Measurements from ENCODE around the gene MAMSTR. TPM values are rescaled to one million over a fixed set of nuclear protein-coding genes. Genes with fewer than 3 reads are reported as not detected.

The MAMSTR gene
- total RNA-seq, 1 donor from 2014 or later = 0.57 TPM

DNA sequence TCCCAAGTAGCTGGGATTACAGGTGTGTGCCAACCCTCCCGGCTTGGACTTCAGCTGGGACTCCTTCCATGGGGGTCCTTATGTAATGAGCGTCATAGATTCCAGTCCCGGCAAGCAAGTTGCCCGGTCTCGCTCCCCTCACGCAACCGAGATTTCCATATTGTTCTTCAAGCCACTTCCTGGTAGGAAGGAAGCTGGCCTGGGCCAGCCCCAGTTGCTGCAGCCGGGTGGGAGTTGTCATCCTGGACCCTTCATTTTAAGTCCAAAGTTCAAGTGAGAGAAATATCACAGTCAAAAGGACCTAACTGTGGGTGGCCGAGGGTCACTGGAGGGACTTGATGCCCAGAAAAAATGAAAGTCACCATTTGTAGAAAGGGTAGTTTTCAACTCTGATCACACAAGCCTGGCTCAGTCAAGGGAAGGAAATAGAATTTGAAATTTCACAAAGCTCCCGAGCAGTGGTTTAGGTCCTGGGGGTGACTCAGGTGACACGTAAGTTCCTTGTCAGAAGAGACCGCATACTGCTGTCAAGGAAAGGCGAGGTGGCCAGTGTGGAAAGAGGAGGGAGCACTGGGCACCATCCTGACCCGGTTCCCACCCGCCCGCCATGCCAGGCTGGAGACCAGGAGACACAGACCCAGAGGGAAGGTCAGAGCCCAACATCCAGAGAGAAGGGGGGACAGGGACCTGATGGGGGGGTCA, 41.1 kb upstream of the MAMSTR start:
- Histone ChIP-seq H3K4me3 (ENCODE audit: insufficient read depth, low read depth, low read length) (no peak overlapping the region), H3K79me2 (ENCODE audit: insufficient read depth, low read length) (no peaks in the 10 kb centered on the region), H3K36me3 (ENCODE audit: insufficient read depth, low read length) (no peaks in the 10 kb centered on the region), H3K4me1 (ENCODE audit: insufficient read depth, low read length) (no peaks in the 10 kb centered on the region), H3K27ac (ENCODE audit: low read depth, low read length) (no peak overlapping the region), H2AFZ (ENCODE audit: low read depth, low read length) (no peak overlapping the region), H3K9me3 (ENCODE audit: insufficient read depth, low read depth, low read length) (no peaks in the 10 kb centered on the region), H3K9ac (ENCODE audit: low read length) (no peak overlapping the region), H3K27me3 (ENCODE audit: insufficient read depth, low read length) (peaks cover 29% of the 10 kb centered on the region), H4K20me1 (ENCODE audit: insufficient read depth, low read length) (no peaks in the 10 kb centered on the region), H3K4me2 (ENCODE audit: low read length) (no peak overlapping the region)
- no peaks in the 10 kb centered on the region for H3K4me1 Mint-ChIP-seq (ENCODE audit: low read depth, unreplicated experiment)
- TF ChIP-seq, protein P1, sequence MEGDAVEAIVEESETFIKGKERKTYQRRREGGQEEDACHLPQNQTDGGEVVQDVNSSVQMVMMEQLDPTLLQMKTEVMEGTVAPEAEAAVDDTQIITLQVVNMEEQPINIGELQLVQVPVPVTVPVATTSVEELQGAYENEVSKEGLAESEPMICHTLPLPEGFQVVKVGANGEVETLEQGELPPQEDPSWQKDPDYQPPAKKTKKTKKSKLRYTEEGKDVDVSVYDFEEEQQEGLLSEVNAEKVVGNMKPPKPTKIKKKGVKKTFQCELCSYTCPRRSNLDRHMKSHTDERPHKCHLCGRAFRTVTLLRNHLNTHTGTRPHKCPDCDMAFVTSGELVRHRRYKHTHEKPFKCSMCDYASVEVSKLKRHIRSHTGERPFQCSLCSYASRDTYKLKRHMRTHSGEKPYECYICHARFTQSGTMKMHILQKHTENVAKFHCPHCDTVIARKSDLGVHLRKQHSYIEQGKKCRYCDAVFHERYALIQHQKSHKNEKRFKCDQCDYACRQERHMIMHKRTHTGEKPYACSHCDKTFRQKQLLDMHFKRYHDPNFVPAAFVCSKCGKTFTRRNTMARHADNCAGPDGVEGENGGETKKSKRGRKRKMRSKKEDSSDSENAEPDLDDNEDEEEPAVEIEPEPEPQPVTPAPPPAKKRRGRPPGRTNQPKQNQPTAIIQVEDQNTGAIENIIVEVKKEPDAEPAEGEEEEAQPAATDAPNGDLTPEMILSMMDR (IDR thresholded peaks at IDR 0.05; ENCODE audit: insufficient read depth, low read depth, low read length) = no peak
- no peak for TF ChIP-seq EZH2 (IDR thresholded peaks at IDR 0.05; ENCODE audit: insufficient read depth, low read length)
- H3K27me3 Mint-ChIP-seq (ENCODE audit: low read depth, unreplicated experiment) = peaks cover 53% of the 10 kb centered on the region
- FAIRE-seq (no peak), DNase-seq (ENCODE audit: low read depth) (no peak)
- H3K9me3 Mint-ChIP-seq (ENCODE audit: unreplicated experiment) = peaks cover 4% of the 10 kb centered on the region
- H3K27ac Mint-ChIP-seq (ENCODE audit: unreplicated experiment) = no peak overlapping the region
- H3K4me3 Mint-ChIP-seq (ENCODE audit: unreplicated experiment) = no peak overlapping the region
- no peaks in the 10 kb centered on the region for H3K36me3 Mint-ChIP-seq (ENCODE audit: low read depth, unreplicated experiment)

DNA sequence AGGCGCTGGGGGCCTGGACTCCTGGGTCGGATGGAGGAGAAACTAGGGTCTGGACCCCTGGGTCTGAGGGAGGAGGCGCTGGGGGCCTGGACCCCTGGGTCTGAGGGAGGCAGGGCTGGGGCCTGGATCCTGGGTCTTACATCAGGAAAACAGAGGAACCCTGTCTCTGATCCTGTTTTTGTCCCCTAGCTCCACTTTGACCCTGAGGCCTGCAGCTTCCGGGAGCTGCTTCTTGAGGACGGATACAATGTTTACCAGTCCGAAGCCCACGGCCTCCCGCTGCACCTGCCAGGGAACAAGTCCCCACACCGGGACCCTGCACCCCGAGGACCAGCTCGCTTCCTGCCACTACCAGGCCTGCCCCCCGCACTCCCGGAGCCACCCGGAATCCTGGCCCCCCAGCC, 38.2 kb upstream of the MAMSTR start:
- no peak for TF ChIP-seq EZH2 (IDR thresholded peaks at IDR 0.05; ENCODE audit: insufficient read depth, low read length)
- TF ChIP-seq, protein P1 (IDR thresholded peaks at IDR 0.05; ENCODE audit: insufficient read depth, low read depth, low read length) = no peak

DNA sequence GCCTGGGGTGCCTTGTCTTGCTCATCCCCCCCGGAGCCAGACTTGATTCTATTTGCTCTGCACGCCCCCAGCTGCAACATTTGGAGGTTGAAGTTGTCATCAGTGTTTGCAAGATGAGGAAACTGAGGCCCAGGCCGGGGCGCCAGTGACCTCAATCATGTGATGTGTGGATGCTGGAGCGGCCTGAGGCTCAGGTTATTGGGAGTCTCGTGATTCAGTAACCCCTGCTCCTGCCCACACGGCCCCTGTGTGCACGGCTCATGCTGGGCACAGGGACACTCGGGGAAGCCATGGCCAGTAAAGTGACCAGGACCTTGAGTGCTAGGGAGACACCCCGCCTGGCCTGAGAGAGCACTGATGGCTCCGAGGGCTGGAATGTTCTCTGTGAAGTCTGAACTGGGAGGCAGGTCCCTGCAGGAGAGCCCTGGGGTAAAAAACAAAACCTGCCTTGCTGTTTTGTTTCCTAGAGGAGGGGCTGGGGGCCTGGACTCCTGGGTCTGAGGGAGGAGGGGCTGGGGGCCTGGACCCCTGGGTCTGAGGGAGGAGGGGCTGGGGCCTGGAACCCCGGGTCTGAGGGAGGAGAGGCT, 37.7 kb upstream of the MAMSTR start:
- TF ChIP-seq, protein P1 (IDR thresholded peaks at IDR 0.05; ENCODE audit: insufficient read depth, low read depth, low read length) = no peak
- TF ChIP-seq EZH2 (IDR thresholded peaks at IDR 0.05; ENCODE audit: insufficient read depth, low read length) = no peak
- DNase-seq (ENCODE audit: low read depth) = no peak
- Histone ChIP-seq H2AFZ (ENCODE audit: low read depth, low read length) (no peak overlapping the region), H3K4me1 (ENCODE audit: insufficient read depth, low read length) (peaks cover 7% of the 10 kb centered on the region), H3K79me2 (ENCODE audit: insufficient read depth, low read length) (no peaks in the 10 kb centered on the region), H3K4me2 (ENCODE audit: low read length) (no peak overlapping the region), H4K20me1 (ENCODE audit: insufficient read depth, low read length) (no peaks in the 10 kb centered on the region), H3K9me3 (ENCODE audit: insufficient read depth, low read depth, low read length) (no peaks in the 10 kb centered on the region), H3K4me3 (ENCODE audit: insufficient read depth, low read depth, low read length) (no peak overlapping the region), H3K27ac (ENCODE audit: low read depth, low read length) (no peak overlapping the region), H3K36me3 (ENCODE audit: insufficient read depth, low read length) (no peaks in the 10 kb centered on the region), H3K9ac (ENCODE audit: low read length) (no peak overlapping the region), H3K27me3 (ENCODE audit: insufficient read depth, low read length) (peaks cover 27% of the 10 kb centered on the region)
- peaks cover 48% of the 10 kb centered on the region for H3K27me3 Mint-ChIP-seq (ENCODE audit: low read depth, unreplicated experiment)
- H3K9me3 Mint-ChIP-seq (ENCODE audit: unreplicated experiment) = no peaks in the 10 kb centered on the region
- no peak for FAIRE-seq
- no peak overlapping the region for H3K4me3 Mint-ChIP-seq (ENCODE audit: unreplicated experiment)
- no peaks in the 10 kb centered on the region for H3K36me3 Mint-ChIP-seq (ENCODE audit: low read depth, unreplicated experiment)
- no peak overlapping the region for H3K27ac Mint-ChIP-seq (ENCODE audit: unreplicated experiment)
- peaks cover 3% of the 10 kb centered on the region for H3K4me1 Mint-ChIP-seq (ENCODE audit: low read depth, unreplicated experiment)

More for the DNA sequence above, 38.2 kb upstream of the MAMSTR start:
- FAIRE-seq (no peak), DNase-seq (ENCODE audit: low read depth) (no peak)
- Histone ChIP-seq H3K9ac (ENCODE audit: low read length) (no peak overlapping the region), H3K36me3 (ENCODE audit: insufficient read depth, low read length) (no peaks in the 10 kb centered on the region), H3K9me3 (ENCODE audit: insufficient read depth, low read depth, low read length) (no peaks in the 10 kb centered on the region), H4K20me1 (ENCODE audit: insufficient read depth, low read length) (no peaks in the 10 kb centered on the region), H2AFZ (ENCODE audit: low read depth, low read length) (no peak overlapping the region), H3K4me3 (ENCODE audit: insufficient read depth, low read depth, low read length) (no peak overlapping the region), H3K27me3 (ENCODE audit: insufficient read depth, low read length) (peaks cover 31% of the 10 kb centered on the region), H3K4me2 (ENCODE audit: low read length) (no peak overlapping the region), H3K79me2 (ENCODE audit: insufficient read depth, low read length) (no peaks in the 10 kb centered on the region), H3K4me1 (ENCODE audit: insufficient read depth, low read length) (peaks cover 4% of the 10 kb centered on the region), H3K27ac (ENCODE audit: low read depth, low read length) (no peak overlapping the region)
- no peak overlapping the region for H3K4me3 Mint-ChIP-seq (ENCODE audit: unreplicated experiment)
- peaks cover 1% of the 10 kb centered on the region for H3K9me3 Mint-ChIP-seq (ENCODE audit: unreplicated experiment)
- no peaks in the 10 kb centered on the region for H3K36me3 Mint-ChIP-seq (ENCODE audit: low read depth, unreplicated experiment)
- peaks cover 3% of the 10 kb centered on the region for H3K4me1 Mint-ChIP-seq (ENCODE audit: low read depth, unreplicated experiment)
- no peak overlapping the region for H3K27ac Mint-ChIP-seq (ENCODE audit: unreplicated experiment)
- peaks cover 53% of the 10 kb centered on the region for H3K27me3 Mint-ChIP-seq (ENCODE audit: low read depth, unreplicated experiment)
